HFFc6 (cell line): ENCODE results near the gene KRTAP12-2. TPM values are rescaled to one million over a fixed set of nuclear protein-coding genes. Genes with fewer than 3 reads are reported as not detected.
"Not testable (repeated sequence)": the region's sequence is repeated elsewhere in the genome, so short reads cannot be mapped to it uniquely, and the experiment has no call there.

Experiments used
- DNase-seq: peaks from one replicate; pipeline ENCODE4 v3.0.0-alpha.2; 2018
- H3K27ac Mint-ChIP-seq: 2 replicates; pipeline ENCODE4 v1.8.0; 2020; ENCODE audit warnings: mild to moderate bottlenecking, mixed read lengths
- H3K27me3 Mint-ChIP-seq: 2 replicates; pipeline ENCODE4 v1.8.0; 2021; ENCODE audit warnings: mild to moderate bottlenecking, moderate library complexity, mixed read lengths; ENCODE audit not compliant: insufficient read depth
- H3K36me3 Mint-ChIP-seq: 2 replicates; pipeline ENCODE4 v1.8.0; 2021; ENCODE audit warnings: low read depth, mixed read lengths
- H3K4me1 Mint-ChIP-seq: 2 replicates; pipeline ENCODE4 v1.8.0; 2020; ENCODE audit warnings: low read depth, mixed read lengths
- H3K4me3 Mint-ChIP-seq: 2 replicates; pipeline ENCODE4 v1.8.0; 2020; ENCODE audit warnings: mild to moderate bottlenecking, moderate library complexity, mixed read lengths
- H3K9me3 Mint-ChIP-seq: 2 replicates; pipeline ENCODE4 v1.8.0; 2020; ENCODE audit warnings: mild to moderate bottlenecking, mixed read lengths
- total RNA-seq, 6 experiments: library from RNA; stranded (reverse); fragmentation: NEBNext Ultra II Directional; extraction: Animal tissue kit (Norgen Biotek cat#: 25700); gene quantifications; 2 replicates in 1 of 6; 3 replicates in 5 of 6; pipeline ENCODE4 v1.2.3, GENCODE V29; 2021
- TF ChIP-seq, protein P1 (sequence below): fragments of 200-600 bp; sonication (generic); IDR thresholded peaks from 2 replicates; pipeline ENCODE4 v1.5.0; 2021; ENCODE audit warnings: antibody characterized with exemption, mild to moderate bottlenecking

Gene KRTAP12-2
- total RNA-seq, 6 experiments from 2014 or later, result not detected

DNA sequence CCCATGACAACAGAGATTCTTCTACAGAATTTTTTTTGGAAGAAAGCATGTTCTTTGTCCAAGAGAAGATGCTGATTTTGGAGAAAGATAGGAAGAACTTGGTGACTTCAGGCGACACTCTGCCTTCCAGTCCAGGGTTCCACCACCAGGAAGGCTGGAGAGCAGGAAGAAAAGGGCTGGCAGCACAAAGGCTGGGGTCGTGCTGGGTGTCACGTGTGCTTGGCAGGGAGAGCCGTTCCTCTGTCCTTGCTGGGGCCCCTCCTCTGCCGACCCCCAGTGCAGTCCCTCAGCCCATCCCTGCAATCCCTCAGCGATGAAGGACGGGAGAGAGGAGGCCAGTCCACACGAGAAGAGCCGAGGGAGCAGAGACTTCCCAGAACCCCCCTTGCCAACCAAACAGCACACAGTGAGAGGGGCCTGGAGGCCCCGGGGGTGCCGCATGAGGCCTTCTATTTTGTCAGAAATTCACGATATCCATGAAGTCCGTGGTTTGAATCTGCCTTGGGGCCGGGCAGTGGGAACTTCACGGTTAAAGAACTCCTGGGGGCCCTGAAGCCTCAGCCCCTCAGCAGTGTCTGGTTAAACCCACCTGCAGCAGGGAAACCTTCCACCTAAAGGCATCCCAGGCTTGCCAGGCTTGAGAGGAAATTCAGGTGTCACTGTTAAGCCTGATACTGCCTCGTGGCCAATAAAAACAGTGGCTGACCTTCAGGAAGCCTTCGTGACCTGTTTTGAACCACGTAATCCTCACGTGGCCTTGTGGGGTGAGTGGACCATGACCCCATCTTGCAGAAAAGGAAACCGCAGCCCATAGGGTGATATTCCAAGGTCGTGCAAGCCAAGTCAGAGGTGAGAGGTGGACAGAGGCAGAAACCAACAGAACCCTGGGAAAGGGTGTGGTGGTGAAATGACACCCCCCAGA is 33.6 kb upstream of the KRTAP12-2 start:
- no peaks in the 10 kb centered on the region for H3K4me1 Mint-ChIP-seq
- TF ChIP-seq, protein P1, sequence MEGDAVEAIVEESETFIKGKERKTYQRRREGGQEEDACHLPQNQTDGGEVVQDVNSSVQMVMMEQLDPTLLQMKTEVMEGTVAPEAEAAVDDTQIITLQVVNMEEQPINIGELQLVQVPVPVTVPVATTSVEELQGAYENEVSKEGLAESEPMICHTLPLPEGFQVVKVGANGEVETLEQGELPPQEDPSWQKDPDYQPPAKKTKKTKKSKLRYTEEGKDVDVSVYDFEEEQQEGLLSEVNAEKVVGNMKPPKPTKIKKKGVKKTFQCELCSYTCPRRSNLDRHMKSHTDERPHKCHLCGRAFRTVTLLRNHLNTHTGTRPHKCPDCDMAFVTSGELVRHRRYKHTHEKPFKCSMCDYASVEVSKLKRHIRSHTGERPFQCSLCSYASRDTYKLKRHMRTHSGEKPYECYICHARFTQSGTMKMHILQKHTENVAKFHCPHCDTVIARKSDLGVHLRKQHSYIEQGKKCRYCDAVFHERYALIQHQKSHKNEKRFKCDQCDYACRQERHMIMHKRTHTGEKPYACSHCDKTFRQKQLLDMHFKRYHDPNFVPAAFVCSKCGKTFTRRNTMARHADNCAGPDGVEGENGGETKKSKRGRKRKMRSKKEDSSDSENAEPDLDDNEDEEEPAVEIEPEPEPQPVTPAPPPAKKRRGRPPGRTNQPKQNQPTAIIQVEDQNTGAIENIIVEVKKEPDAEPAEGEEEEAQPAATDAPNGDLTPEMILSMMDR, result no peak
- DNase-seq, result no peak

DNA sequence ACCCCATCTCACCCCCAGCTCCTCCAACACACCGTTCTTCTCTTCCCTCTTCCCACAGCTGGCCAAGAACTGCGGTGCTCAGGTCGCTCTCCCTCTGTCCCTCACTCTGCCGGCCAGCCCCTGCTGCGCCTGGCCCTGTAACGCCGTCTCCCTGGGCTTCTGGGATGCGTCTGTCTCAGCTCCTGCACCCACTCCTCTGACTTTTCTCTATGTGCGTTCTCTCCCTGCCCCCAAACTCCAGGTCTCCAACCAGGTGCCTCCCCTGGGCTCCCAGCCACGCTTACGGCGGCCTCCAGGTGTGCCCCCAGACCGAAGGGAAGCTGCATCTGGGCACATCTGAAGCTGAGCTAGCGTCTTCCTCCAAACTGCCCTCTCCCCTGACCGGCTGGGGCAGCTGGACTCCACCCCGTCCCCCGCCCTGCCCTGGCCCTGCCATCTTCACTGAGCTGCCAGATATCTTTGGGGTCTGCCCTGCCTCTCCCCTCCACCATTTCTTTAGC is 32.8 kb upstream of the KRTAP12-2 start:
- TF ChIP-seq, protein P1, result no peak
- H3K4me1 Mint-ChIP-seq, result no peaks in the 10 kb centered on the region
- H3K27me3 Mint-ChIP-seq, result peaks cover 66% of the 10 kb centered on the region
- no peaks in the 10 kb centered on the region for H3K36me3 Mint-ChIP-seq
- no peak overlapping the region for H3K4me3 Mint-ChIP-seq
- no peaks in the 10 kb centered on the region for H3K9me3 Mint-ChIP-seq
- no peak for DNase-seq
- no peak overlapping the region for H3K27ac Mint-ChIP-seq

More for the DNA sequence above, 33.6 kb upstream of the KRTAP12-2 start:
- Mint-ChIP-seq H3K27ac (no peak overlapping the region), H3K27me3 (peaks cover 69% of the 10 kb centered on the region), H3K36me3 (no peaks in the 10 kb centered on the region), H3K9me3 (no peaks in the 10 kb centered on the region), H3K4me3 (no peak overlapping the region)

DNA sequence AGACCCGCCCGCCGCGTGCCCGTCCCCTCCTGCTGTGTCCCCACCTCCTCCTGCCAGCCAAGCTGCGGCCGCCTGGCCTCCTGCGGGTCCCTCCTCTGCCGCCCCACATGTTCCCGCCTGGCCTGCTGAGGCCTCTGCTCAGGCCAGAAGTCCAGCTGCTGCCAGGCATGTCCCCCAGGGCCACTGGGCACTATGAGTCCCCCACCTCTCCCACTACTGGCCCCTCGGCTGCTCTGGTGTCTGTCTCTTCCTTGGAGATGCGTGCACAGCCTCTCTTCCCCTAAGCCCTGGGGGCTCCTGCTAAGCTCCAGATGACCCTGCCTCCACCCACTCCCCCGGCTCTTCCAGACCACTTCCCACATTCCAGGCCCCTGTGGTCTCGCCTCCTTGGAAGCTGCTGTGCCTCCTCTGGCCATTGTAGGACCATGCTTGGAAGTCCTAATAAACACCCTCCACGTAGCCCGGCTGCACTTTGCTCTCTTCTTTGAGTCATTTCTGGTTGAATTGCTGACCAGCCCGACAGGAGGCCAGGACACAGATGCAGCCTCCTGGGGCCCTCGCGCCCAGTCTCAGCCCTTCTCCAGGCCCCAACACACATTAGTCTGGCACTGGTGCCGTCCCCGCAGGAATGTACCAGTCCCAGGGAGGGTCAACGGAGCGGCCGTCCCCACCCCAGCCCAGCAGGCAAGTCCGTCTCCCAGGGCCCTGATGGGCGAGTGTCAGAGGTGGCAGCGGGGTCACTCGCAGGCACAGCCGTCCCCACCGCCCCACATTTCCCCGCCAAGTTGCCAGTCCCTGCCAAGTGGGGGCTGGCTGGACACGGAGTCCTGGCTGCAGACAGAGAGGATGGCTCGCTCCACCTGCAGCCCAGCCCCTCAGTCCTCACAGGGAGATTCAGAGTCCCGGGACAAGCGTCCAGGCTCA is 31.3 kb upstream of the KRTAP12-2 start:
- TF ChIP-seq, protein P1, result no peak
- Mint-ChIP-seq H3K36me3 (no peaks in the 10 kb centered on the region), H3K9me3 (peaks cover 13% of the 10 kb centered on the region), H3K27ac (no peak overlapping the region), H3K27me3 (peaks cover 61% of the 10 kb centered on the region), H3K4me3 (no peak overlapping the region), H3K4me1 (no peaks in the 10 kb centered on the region)
- no peak for DNase-seq

DNA sequence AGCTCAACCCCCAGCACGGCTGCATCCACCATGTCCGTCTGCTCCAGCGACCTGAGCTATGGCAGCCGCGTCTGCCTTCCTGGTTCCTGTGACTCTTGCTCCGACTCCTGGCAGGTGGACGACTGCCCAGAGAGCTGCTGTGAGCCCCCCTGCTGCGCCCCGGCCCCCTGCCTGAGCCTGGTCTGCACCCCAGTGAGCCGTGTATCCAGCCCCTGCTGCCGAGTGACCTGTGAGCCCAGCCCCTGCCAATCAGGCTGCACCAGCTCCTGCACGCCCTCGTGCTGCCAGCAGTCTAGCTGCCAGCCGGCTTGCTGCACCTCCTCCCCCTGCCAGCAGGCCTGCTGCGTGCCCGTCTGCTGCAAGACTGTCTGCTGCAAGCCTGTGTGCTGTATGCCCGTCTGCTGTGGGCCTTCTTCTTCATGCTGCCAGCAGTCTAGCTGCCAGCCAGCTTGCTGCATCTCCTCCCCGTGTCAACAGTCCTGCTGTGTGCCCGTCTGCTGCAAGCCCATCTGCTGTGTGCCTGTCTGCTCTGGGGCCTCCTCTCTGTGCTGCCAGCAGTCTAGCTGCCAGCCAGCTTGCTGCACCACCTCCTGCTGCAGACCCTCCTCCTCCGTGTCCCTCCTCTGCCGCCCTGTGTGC is 30.6 kb upstream of the KRTAP12-2 start, which contains the start of gene KRTAP10-12:
KRTAP10-12 (plus strand) TSS at position 1 of the 639 bp plus-strand sequence; CDS start at position 31, 30 bp downstream.
- not testable (repeated sequence) for H3K4me1 Mint-ChIP-seq, H3K27ac Mint-ChIP-seq, H3K36me3 Mint-ChIP-seq, DNase-seq, H3K4me3 Mint-ChIP-seq
- peaks cover 21% of the 10 kb centered on the region for H3K9me3 Mint-ChIP-seq
- H3K27me3 Mint-ChIP-seq, result peaks cover 57% of the 10 kb centered on the region

DNA sequence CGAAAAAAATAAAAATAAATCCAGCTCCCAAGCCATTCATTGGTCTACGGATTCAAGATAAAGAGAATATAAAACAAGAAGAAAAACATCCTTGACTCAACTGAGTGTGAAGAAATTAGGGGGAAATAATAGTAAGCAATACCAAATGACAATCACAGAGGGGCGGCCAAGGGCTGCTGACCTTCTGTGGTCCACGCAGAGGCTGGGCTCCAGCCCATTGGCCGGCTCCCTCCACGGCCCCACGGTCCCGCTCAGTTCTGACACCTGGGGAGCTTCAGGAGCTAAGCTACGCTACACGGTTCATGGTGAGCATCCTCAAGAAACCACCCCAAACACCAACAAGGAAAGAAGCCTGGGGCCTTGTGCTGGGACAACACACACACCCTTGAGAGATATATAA is 29.8 kb upstream of the KRTAP12-2 start:
- Mint-ChIP-seq H3K4me3 (no peak overlapping the region), H3K27ac (no peak overlapping the region), H3K9me3 (peaks cover 21% of the 10 kb centered on the region), H3K36me3 (no peaks in the 10 kb centered on the region), H3K4me1 (no peaks in the 10 kb centered on the region), H3K27me3 (peaks cover 53% of the 10 kb centered on the region)
- TF ChIP-seq, protein P1, result no peak
- no peak for DNase-seq
